GM19238 (cell line): ENCODE results near the gene PACRG.

Source experiments
- DNase-seq: peaks from one replicate; pipeline ENCODE4 v3.0.0; 2011; ENCODE audit warnings: low spot score; ENCODE audit not compliant: insufficient read length

Gene PACRG

GRCh38 chr6:163133017-163133416 is 405.2 kb downstream of the PACRG start:
- DNase-seq: no peak

GRCh38 chr6:163133691-163134090 is 405.9 kb downstream of the PACRG start:
- DNase-seq: no peak

GRCh38 chr6:163136681-163137397 is 409.1 kb downstream of the PACRG start:
- no peak for DNase-seq

- DNase-seq: no peak
These were observed 409.7 kb downstream of the PACRG start for GRCh38 chr6:163137398-163137881.

GRCh38 chr6:163146036-163146435 is 418.3 kb downstream of the PACRG start:
- no peak for DNase-seq

- no peak for DNase-seq
These were observed 420.2 kb downstream of the PACRG start for GRCh38 chr6:163147994-163148393.

GRCh38 chr6:163148451-163149278 is 420.9 kb downstream of the PACRG start:
- no peak for DNase-seq

GRCh38 chr6:163149279-163149848 is 421.6 kb downstream of the PACRG start:
- DNase-seq: no peak

GRCh38 chr6:163151212-163151611 is 423.4 kb downstream of the PACRG start:
- no peak for DNase-seq

GRCh38 chr6:163152701-163153100 is 424.9 kb downstream of the PACRG start:
- no peak for DNase-seq

- DNase-seq: no peak
These were observed 431.3 kb downstream of the PACRG start for GRCh38 chr6:163159110-163159509.

GRCh38 chr6:163159689-163160088 is 431.9 kb downstream of the PACRG start:
- no peak for DNase-seq

- no peak for DNase-seq
These were observed 434.5 kb downstream of the PACRG start for GRCh38 chr6:163162007-163162873.

GRCh38 chr6:163162874-163163213 is 435.1 kb downstream of the PACRG start:
- no peak for DNase-seq

GRCh38 chr6:163164175-163164900 is 436.6 kb downstream of the PACRG start:
- no peak for DNase-seq

- no peak for DNase-seq
These were observed 437.6 kb downstream of the PACRG start for GRCh38 chr6:163165155-163165910.

- no peak for DNase-seq
These were observed 438.1 kb downstream of the PACRG start for GRCh38 chr6:163165922-163166321.

- no peak for DNase-seq
These were observed 438.7 kb downstream of the PACRG start for GRCh38 chr6:163166507-163166906.

- no peak for DNase-seq
These were observed 441.7 kb downstream of the PACRG start for GRCh38 chr6:163169521-163169920.

- no peak for DNase-seq
These were observed 442.6 kb downstream of the PACRG start for GRCh38 chr6:163170294-163170883.
